A549 (cell line): ENCODE data around the gene DACH1. TPM values are rescaled to one million over a fixed set of nuclear protein-coding genes. Genes with fewer than 3 reads are reported as not detected.

Experiments
- ATAC-seq, 2 experiments: fragments of 200-7000 bp in 1 of 2; fragments of >200 bp in 1 of 2; cut with Nextera tagmentation in 1 of 2; cut with Tn5 transposase in 1 of 2; 3 replicates each; pipeline versions ENCODE4 v1.8.0 to v1.9.1; 2018 to 2020; ENCODE audit warnings: mild to moderate bottlenecking in 1 of 2, moderate library complexity in 1 of 2
- CTCF ChIA-PET: fragments of 300-600 bp; sonication (Branson Sonifier 250); formaldehyde crosslinking; extraction: SDS; loops from one replicate; lab custom pipeline; 2021; ENCODE audit warnings: antibody characterized with exemption, inconsistent platforms; lab: Yijun Ruan, JAX
- POLR2A ChIA-PET: fragments of 350-600 bp; formaldehyde crosslinking; extraction: SDS; loops from one replicate; lab custom pipeline; 2021; ENCODE audit warnings: antibody characterized with exemption, inconsistent platforms; lab: Yijun Ruan, JAX
- DNase-seq, 2 experiments: peaks; one replicate each; pipeline versions ENCODE4 v3.0.0 to v3.0.0-alpha.2; 2011 to 2016; ENCODE audit warnings: low read depth in 1 of 2, low spot score in 1 of 2
- FAIRE-seq: peaks from 2 replicates; lab custom pipeline; 2011; peaks lifted over from hg19 to GRCh38; lab: Jason Lieb, UNC
- H3K27ac ChIP-seq, 2 experiments: fragments of >200 bp; sonication (Bioruptor Twin); formaldehyde crosslinking; 3 replicates each; pipeline ENCODE4 v1.5.1; 2016 to 2017
- H3K4me1 ChIP-seq: fragments of >200 bp; sonication (Bioruptor Twin); formaldehyde crosslinking; 3 replicates; pipeline ENCODE4 v1.6.1; 2016
- H3K4me2 ChIP-seq: fragments of >200 bp; sonication (Bioruptor Twin); formaldehyde crosslinking; 3 replicates; pipeline ENCODE4 v1.6.1; 2016
- H3K4me3 ChIP-seq: fragments of >200 bp; sonication (Bioruptor Twin); formaldehyde crosslinking; 3 replicates; pipeline ENCODE4 v1.5.1; 2016
- H3K9me3 ChIP-seq: fragments of >200 bp; sonication (Bioruptor Twin); formaldehyde crosslinking; 3 replicates; pipeline ENCODE4 v1.6.1; 2016
- CBX2 ChIP-seq: fragments of 200-600 bp; sonication (generic); IDR thresholded peaks from 2 replicates; pipeline ENCODE4 v1.6.1; 2016; ENCODE audit warnings: low read depth, mild to moderate bottlenecking, borderline replicate concordance
- CHD4 ChIP-seq: fragments of 200-600 bp; sonication (generic); IDR thresholded peaks from 2 replicates; pipeline ENCODE4 v1.6.1; 2016; ENCODE audit warnings: antibody characterized with exemption, mild to moderate bottlenecking, borderline replicate concordance
- CTCF ChIP-seq: fragments of >200 bp; sonication (Bioruptor Twin); formaldehyde crosslinking; IDR thresholded peaks from 3 replicates; pipeline ENCODE4 v1.5.1; 2016
- E2F6 ChIP-seq: IDR thresholded peaks from 2 replicates; pipeline ENCODE4 v1.6.1; 2012; ENCODE audit warnings: low read depth, borderline replicate concordance
- ELK1 ChIP-seq: fragments of 150-350 bp; IDR thresholded peaks from 2 replicates; pipeline ENCODE4 v1.6.1; 2014; ENCODE audit warnings: low read depth, mild to moderate bottlenecking, low read length
- FOSL2 ChIP-seq, 2 experiments: fragments of 450-650 bp in 1 of 2; fragments of >200 bp in 1 of 2; sonication (Bioruptor Twin) in 1 of 2; formaldehyde crosslinking; IDR thresholded peaks; 2 replicates each; pipeline versions ENCODE4 v1.5.0 to v1.6.1; 2016 to 2020; ENCODE audit warnings: mild to moderate bottlenecking in 1 of 2, moderate library complexity in 1 of 2
- FOXS1 ChIP-seq: fragments of 250-450 bp; sonication (Bioruptor Pico); IDR thresholded peaks from 2 replicates; pipeline ENCODE4 v1.5.0; 2020; ENCODE audit warnings: mild to moderate bottlenecking, moderate library complexity
- HES2 ChIP-seq: fragments of >200 bp; sonication (Bioruptor Twin); formaldehyde crosslinking; IDR thresholded peaks from 2 replicates; pipeline ENCODE4 v1.6.1; 2016
- HOXB13 ChIP-seq: fragments of 250-450 bp; sonication (Bioruptor Pico); IDR thresholded peaks from 2 replicates; pipeline ENCODE4 v1.5.0; 2020; ENCODE audit warnings: low read depth, mild to moderate bottlenecking, moderate library complexity
- JUN ChIP-seq, 2 experiments: fragments of >200 bp; sonication (Bioruptor Twin); formaldehyde crosslinking; IDR thresholded peaks; 2 replicates in 1 of 2; 3 replicates in 1 of 2; pipeline ENCODE4 v1.6.1; 2016 to 2017
- NPAS2 ChIP-seq: fragments of 250-450 bp; sonication (Bioruptor Pico); IDR thresholded peaks from 2 replicates; pipeline ENCODE4 v1.8.0; 2022; ENCODE audit warnings: mild to moderate bottlenecking, moderate library complexity, borderline replicate concordance
- POLR2A ChIP-seq: IDR thresholded peaks from 2 replicates; pipeline ENCODE4 v1.6.1; 2012; ENCODE audit warnings: mild to moderate bottlenecking, low read length
- RARB ChIP-seq: fragments of 250-450 bp; sonication (Bioruptor Pico); IDR thresholded peaks from 2 replicates; pipeline ENCODE4 v1.8.0; 2021; ENCODE audit warnings: mild to moderate bottlenecking, moderate library complexity
- RCOR1 ChIP-seq: fragments of 150-350 bp; IDR thresholded peaks from 2 replicates; pipeline ENCODE4 v1.6.1; 2014; ENCODE audit warnings: antibody characterized with exemption, low read length, low read depth
- SMC3 ChIP-seq: fragments of >200 bp; sonication (Bioruptor Twin); formaldehyde crosslinking; IDR thresholded peaks from 3 replicates; pipeline ENCODE4 v1.6.1; 2018; ENCODE audit warnings: inconsistent platforms
- ZFP36 ChIP-seq: fragments of 450-650 bp; IDR thresholded peaks from 2 replicates; pipeline ENCODE4 v1.6.1; 2014; ENCODE audit warnings: borderline replicate concordance; ENCODE audit not compliant: partially characterized antibody
- ZSCAN20 ChIP-seq: fragments of 250-450 bp; sonication (Bioruptor Pico); IDR thresholded peaks from 2 replicates; pipeline ENCODE4 v1.8.0; 2022; ENCODE audit warnings: mild to moderate bottlenecking, moderate library complexity
- WGBS: methylation state at CpG from one replicate; pipeline ENCODE4 v1.1.6; 2017; ENCODE audit errors: missing lambda C conversion rate; 5-methylcytosine and 5-hydroxymethylcytosine counted together
- polyA plus RNA-seq, 4 experiments: library from polyadenylated mRNA; depleted of rRNA in 3 of 4; stranded (reverse); fragments of >200 nt; fragmentation: RNase III in 1 of 4; extraction: RNeasy Plus Mini Kit Qiagen cat#74134 plus additional on column Dnase treatment in 1 of 4; gene quantifications; 2 replicates in 3 of 4; 3 replicates in 1 of 4; pipeline ENCODE4 v1.2.3, GENCODE V29; 2011 to 2017
- TF ChIP-seq, protein P1 (sequence below): fragments of 250-450 bp; sonication (Bioruptor Pico); IDR thresholded peaks from 2 replicates; pipeline ENCODE4 v1.5.0; 2021; ENCODE audit warnings: mild to moderate bottlenecking, moderate library complexity, borderline replicate concordance
- TF ChIP-seq, protein P2 (sequence below): fragments of >200 bp; sonication (Bioruptor Twin); formaldehyde crosslinking; IDR thresholded peaks from 3 replicates; pipeline ENCODE4 v1.6.1; 2016
- TF ChIP-seq, protein P3 (sequence below): fragments of 250-450 bp; sonication (Bioruptor Pico); IDR thresholded peaks from 2 replicates; pipeline ENCODE4 v1.5.0; 2020; ENCODE audit warnings: low read depth, mild to moderate bottlenecking, moderate library complexity

The DACH1 gene
- polyA plus RNA-seq, 2 of the 4 experiments (the other 2 are of a cell fraction), result not detected

DNA sequence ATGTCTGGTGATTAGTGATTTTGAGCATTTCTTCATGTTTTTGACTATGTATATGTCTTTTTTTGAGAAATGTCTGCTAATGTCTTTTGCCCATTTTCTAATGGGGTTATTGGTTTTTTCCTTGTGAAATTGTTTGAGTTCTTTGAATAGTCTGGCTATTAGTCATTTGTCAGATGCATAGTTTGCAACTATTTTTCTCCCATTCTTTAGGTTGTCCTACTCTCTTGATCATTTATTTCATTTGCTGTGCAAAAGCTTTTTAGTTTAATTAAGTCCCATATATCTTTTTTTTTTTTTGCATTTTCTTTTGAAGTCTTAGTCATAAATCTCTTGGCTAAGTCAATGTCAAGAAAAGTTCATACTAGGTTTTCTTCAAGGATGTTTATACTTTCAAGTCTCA lies 449.8 kb downstream of the DACH1 start (continued):
- no peak for TF ChIP-seq ELK1
- no peak for TF ChIP-seq SMC3
- no peak for TF ChIP-seq JUN (IDR thresholded peaks at IDR 0.05)

DNA sequence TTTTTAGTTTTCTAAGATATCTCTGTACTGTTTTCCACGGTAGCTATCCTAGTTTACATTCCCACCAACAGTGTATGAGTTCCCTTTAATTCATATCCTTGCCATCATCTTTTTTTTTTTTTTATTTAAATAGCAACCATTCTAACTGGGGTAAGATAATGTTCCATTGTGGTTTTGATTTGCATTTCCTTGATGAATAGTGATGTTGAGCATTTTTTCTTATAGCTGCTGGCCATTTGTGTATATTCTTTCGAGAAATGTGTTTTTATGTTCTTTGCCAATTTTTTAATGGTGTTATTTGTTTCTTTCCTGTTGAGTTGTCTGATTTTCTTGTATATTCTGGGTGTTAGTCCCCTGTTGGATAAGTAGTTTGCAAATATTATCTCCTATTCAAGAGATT lies 454.8 kb downstream of the DACH1 start:
- H3K4me2 ChIP-seq, result no peak overlapping the region
- WGBS, result 0% methylated on average over 2 of the region's 2 CpGs
- DNase-seq, result no peak
- no peak for TF ChIP-seq RCOR1
- TF ChIP-seq NPAS2, result no peak
- TF ChIP-seq HES2, result no peak
- TF ChIP-seq E2F6, result no peak
- TF ChIP-seq JUN (IDR thresholded peaks at IDR 0.05), result no peak
- TF ChIP-seq, protein P1, sequence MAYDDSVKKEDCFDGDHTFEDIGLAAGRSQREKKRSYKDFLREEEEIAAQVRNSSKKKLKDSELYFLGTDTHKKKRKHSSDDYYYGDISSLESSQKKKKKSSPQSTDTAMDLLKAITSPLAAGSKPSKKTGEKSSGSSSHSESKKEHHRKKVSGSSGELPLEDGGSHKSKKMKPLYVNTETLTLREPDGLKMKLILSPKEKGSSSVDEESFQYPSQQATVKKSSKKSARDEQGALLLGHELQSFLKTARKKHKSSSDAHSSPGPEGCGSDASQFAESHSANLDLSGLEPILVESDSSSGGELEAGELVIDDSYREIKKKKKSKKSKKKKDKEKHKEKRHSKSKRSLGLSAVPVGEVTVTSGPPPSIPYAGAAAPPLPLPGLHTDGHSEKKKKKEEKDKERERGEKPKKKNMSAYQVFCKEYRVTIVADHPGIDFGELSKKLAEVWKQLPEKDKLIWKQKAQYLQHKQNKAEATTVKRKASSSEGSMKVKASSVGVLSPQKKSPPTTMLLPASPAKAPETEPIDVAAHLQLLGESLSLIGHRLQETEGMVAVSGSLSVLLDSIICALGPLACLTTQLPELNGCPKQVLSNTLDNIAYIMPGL, result no peak
- TF ChIP-seq ZSCAN20 (CRISPR knock-in tag), result no peak
- TF ChIP-seq, protein P2, sequence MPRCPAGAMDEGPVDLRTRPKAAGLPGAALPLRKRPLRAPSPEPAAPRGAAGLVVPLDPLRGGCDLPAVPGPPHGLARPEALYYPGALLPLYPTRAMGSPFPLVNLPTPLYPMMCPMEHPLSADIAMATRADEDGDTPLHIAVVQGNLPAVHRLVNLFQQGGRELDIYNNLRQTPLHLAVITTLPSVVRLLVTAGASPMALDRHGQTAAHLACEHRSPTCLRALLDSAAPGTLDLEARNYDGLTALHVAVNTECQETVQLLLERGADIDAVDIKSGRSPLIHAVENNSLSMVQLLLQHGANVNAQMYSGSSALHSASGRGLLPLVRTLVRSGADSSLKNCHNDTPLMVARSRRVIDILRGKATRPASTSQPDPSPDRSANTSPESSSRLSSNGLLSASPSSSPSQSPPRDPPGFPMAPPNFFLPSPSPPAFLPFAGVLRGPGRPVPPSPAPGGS, result no peak
- TF ChIP-seq, protein P3, sequence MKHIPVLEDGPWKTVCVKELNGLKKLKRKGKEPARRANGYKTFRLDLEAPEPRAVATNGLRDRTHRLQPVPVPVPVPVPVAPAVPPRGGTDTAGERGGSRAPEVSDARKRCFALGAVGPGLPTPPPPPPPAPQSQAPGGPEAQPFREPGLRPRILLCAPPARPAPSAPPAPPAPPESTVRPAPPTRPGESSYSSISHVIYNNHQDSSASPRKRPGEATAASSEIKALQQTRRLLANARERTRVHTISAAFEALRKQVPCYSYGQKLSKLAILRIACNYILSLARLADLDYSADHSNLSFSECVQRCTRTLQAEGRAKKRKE (CRISPR knock-in tag), result no peak
- no peak for TF ChIP-seq ZFP36
- no peak for TF ChIP-seq CBX2
- TF ChIP-seq HOXB13 (CRISPR knock-in tag), result no peak
- TF ChIP-seq RARB (CRISPR knock-in tag), result no peak
- TF ChIP-seq CTCF, result no peak
- TF ChIP-seq POLR2A, result no peak
- no peak for TF ChIP-seq FOSL2 (IDR thresholded peaks at IDR 0.05)
- TF ChIP-seq FOSL2 (CRISPR knock-in tag; IDR thresholded peaks at IDR 0.05), result no peak
- no peak for TF ChIP-seq FOXS1 (CRISPR knock-in tag)
- no peak for TF ChIP-seq CHD4
- no peaks in the 10 kb centered on the region for H3K4me1 ChIP-seq
- ATAC-seq, result no peak
- POLR2A ChIA-PET, result no interaction called here
- H3K27ac ChIP-seq, result no peak overlapping the region
- H3K4me3 ChIP-seq, result no peak overlapping the region
- no peaks in the 10 kb centered on the region for H3K9me3 ChIP-seq
- CTCF ChIA-PET, result no interaction called here
- FAIRE-seq, result no peak
